ENCODE results near the gene GTF2B.
"Not testable (repeated sequence)": the region's sequence is repeated elsewhere in the genome, so short reads cannot be mapped to it uniquely, and the experiment has no call there.

GTF2B gene

GRCh38 chr1:88851303-88852063 is 39.9 kb downstream of the GTF2B start:
- DNase-seq (ENCODE audit: low read depth in 1 of 2, low spot score in 1 of 2): no peak
- Histone ChIP-seq H3K27me3 (ENCODE audit: insufficient read depth, poor library complexity, severe bottlenecking) (no peaks in the 10 kb centered on the region), H3K27ac (replicated peaks) (no peak overlapping the region), H3K4me3 (replicated peaks; ENCODE audit: insufficient read depth, low read length) (no peak overlapping the region)
- TF ChIP-seq GABPA (IDR thresholded peaks at IDR 0.05; ENCODE audit: low read depth): no peak
- no peak for TF ChIP-seq CTCF (IDR thresholded peaks at IDR 0.05; ENCODE audit: insufficient read depth, low read length)
- no peak for TF ChIP-seq SPI1 (IDR thresholded peaks at IDR 0.05; ENCODE audit: borderline replicate concordance, low read depth)
- no peak for TF ChIP-seq REST (IDR thresholded peaks at IDR 0.05; ENCODE audit: insufficient replicate concordance, low read depth)
- no peak for TF ChIP-seq POLR2AphosphoS5 (IDR thresholded peaks at IDR 0.05; ENCODE audit: low read depth)

GRCh38 chr1:88847643-88848042 is 43.7 kb downstream of the GTF2B start:
- Histone ChIP-seq H3K4me3 (replicated peaks; ENCODE audit: insufficient read depth, low read length) (no peak overlapping the region), H3K27me3 (ENCODE audit: insufficient read depth, poor library complexity, severe bottlenecking) (no peaks in the 10 kb centered on the region), H3K27ac (replicated peaks) (no peak overlapping the region)
- no peak for TF ChIP-seq POLR2AphosphoS5 (IDR thresholded peaks at IDR 0.05; ENCODE audit: low read depth)
- DNase-seq (ENCODE audit: low read depth in 1 of 2, low spot score in 1 of 2): no peak

GRCh38 chr1:88825721-88826120 is 65.6 kb downstream of the GTF2B start:
- TF ChIP-seq CTCF (IDR thresholded peaks at IDR 0.05; ENCODE audit: insufficient read depth, low read length) (no peak), SPI1 (IDR thresholded peaks at IDR 0.05; ENCODE audit: borderline replicate concordance, low read depth) (no peak), POLR2AphosphoS5 (IDR thresholded peaks at IDR 0.05; ENCODE audit: low read depth) (no peak)
- DNase-seq (ENCODE audit: low read depth in 1 of 2, low spot score in 1 of 2): no peak
- no peaks in the 10 kb centered on the region for H3K27me3 ChIP-seq (ENCODE audit: insufficient read depth, poor library complexity, severe bottlenecking)
- H3K4me3 ChIP-seq (replicated peaks; ENCODE audit: insufficient read depth, low read length): no peak overlapping the region
- H3K27ac ChIP-seq (replicated peaks): no peak overlapping the region

GRCh38 chr1:88819642-88820041 is 71.7 kb downstream of the GTF2B start:
- not testable (repeated sequence) for DNase-seq (ENCODE audit: low read depth in 1 of 2, low spot score in 1 of 2); H3K27ac ChIP-seq (replicated peaks); H3K4me3 ChIP-seq (replicated peaks; ENCODE audit: insufficient read depth, low read length); H3K27me3 ChIP-seq (ENCODE audit: insufficient read depth, poor library complexity, severe bottlenecking)

- no peak overlapping the region for H3K27ac ChIP-seq (replicated peaks)
- no peak overlapping the region for H3K4me3 ChIP-seq (replicated peaks; ENCODE audit: insufficient read depth, low read length)
- no peak for DNase-seq (ENCODE audit: low read depth in 1 of 2, low spot score in 1 of 2)
- no peak for TF ChIP-seq GABPA (IDR thresholded peaks at IDR 0.05; ENCODE audit: low read depth)
- TF ChIP-seq REST (IDR thresholded peaks at IDR 0.05; ENCODE audit: insufficient replicate concordance, low read depth): no peak
- TF ChIP-seq SPI1 (IDR thresholded peaks at IDR 0.05; ENCODE audit: borderline replicate concordance, low read depth): no peak
- TF ChIP-seq POLR2AphosphoS5 (IDR thresholded peaks at IDR 0.05; ENCODE audit: low read depth): no peak
- no peak for TF ChIP-seq CTCF (IDR thresholded peaks at IDR 0.05; ENCODE audit: insufficient read depth, low read length)
- no peaks in the 10 kb centered on the region for H3K27me3 ChIP-seq (ENCODE audit: insufficient read depth, poor library complexity, severe bottlenecking)
Measured at GRCh38 chr1:88813471-88813870, 77.9 kb downstream of the GTF2B start.

Data from HL-60 (cell line).